Measurements from ENCODE around the gene UBTD2.
"Not testable (repeated sequence)": the region's sequence is repeated elsewhere in the genome, so short reads cannot be mapped to it uniquely, and the experiment has no call there.

UBTD2 gene

GRCh38 chr5:172283020-172283861 is at the start of gene UBTD2:
Gene UBTD2 (minus strand): TSS chr5:172283764. CDS start chr5:172283665, 99 bp downstream.
- Histone ChIP-seq H3K9me3 (ENCODE audit: insufficient read depth, low read depth, low read length) (no peaks in the 10 kb centered on the region), H3K27me3 (ENCODE audit: insufficient read depth, low read length) (no peaks in the 10 kb centered on the region; the same call in 1 of the 2 replicates), H3K4me3 (ENCODE audit: low read length) (peak within 1 kb of the TSS; percentile 95), H3K27ac (ENCODE audit: low read length) (peak within 1 kb of the TSS; percentile 45), H3K36me3 (ENCODE audit: insufficient read depth, low read depth, low read length) (peaks cover 8% of the 10 kb centered on the region; the same call in 1 of the 2 replicates), H3K4me1 (ENCODE audit: insufficient read depth, low read length) (peaks cover 12% of the 10 kb centered on the region; the same call in 1 of the 2 replicates), H3K9ac (ENCODE audit: low read depth, low read length) (peak within 1 kb of the TSS; percentile 93)

- not testable (repeated sequence) for H3K9ac ChIP-seq (ENCODE audit: low read depth, low read length); H3K36me3 ChIP-seq (ENCODE audit: insufficient read depth, low read depth, low read length); H3K9me3 ChIP-seq (ENCODE audit: insufficient read depth, low read depth, low read length); H3K27ac ChIP-seq (ENCODE audit: low read length); H3K4me1 ChIP-seq (ENCODE audit: insufficient read depth, low read length); H3K27me3 ChIP-seq (ENCODE audit: insufficient read depth, low read length); H3K4me3 ChIP-seq (ENCODE audit: low read length)
These were observed 43.3 kb upstream of the UBTD2 start for GRCh38 chr5:172326901-172327300.

- Histone ChIP-seq H3K4me3 (ENCODE audit: low read length) (no peak overlapping the region), H3K4me1 (ENCODE audit: insufficient read depth, low read length) (no peaks in the 10 kb centered on the region), H3K9ac (ENCODE audit: low read depth, low read length) (no peak overlapping the region), H3K9me3 (ENCODE audit: insufficient read depth, low read depth, low read length) (no peaks in the 10 kb centered on the region), H3K27me3 (ENCODE audit: insufficient read depth, low read length) (no peaks in the 10 kb centered on the region; the same call in 1 of the 2 replicates), H3K27ac (ENCODE audit: low read length) (no peak overlapping the region), H3K36me3 (ENCODE audit: insufficient read depth, low read depth, low read length) (no peaks in the 10 kb centered on the region)
These were observed 41.9 kb upstream of the UBTD2 start for GRCh38 chr5:172325452-172325851.

GRCh38 chr5:172322028-172322965 is 38.7 kb upstream of the UBTD2 start:
- no peak overlapping the region for H3K4me3 ChIP-seq (ENCODE audit: low read length)

GRCh38 chr5:172321593-172321992 is 38.0 kb upstream of the UBTD2 start:
- no peak overlapping the region for H3K9ac ChIP-seq (ENCODE audit: low read depth, low read length)
- no peak overlapping the region for H3K4me3 ChIP-seq (ENCODE audit: low read length)
- no peak overlapping the region for H3K27ac ChIP-seq (ENCODE audit: low read length)
- H3K4me1 ChIP-seq (ENCODE audit: insufficient read depth, low read length), result no peaks in the 10 kb centered on the region
- H3K27me3 ChIP-seq (ENCODE audit: insufficient read depth, low read length), result no peaks in the 10 kb centered on the region; the same call in 1 of the 2 replicates
- H3K9me3 ChIP-seq (ENCODE audit: insufficient read depth, low read depth, low read length), result no peaks in the 10 kb centered on the region
- H3K36me3 ChIP-seq (ENCODE audit: insufficient read depth, low read depth, low read length), result no peaks in the 10 kb centered on the region

More at GRCh38 chr5:172322028-172322965, 38.7 kb upstream of the UBTD2 start:
- no peaks in the 10 kb centered on the region; the same call in 1 of the 2 replicates for H3K27me3 ChIP-seq (ENCODE audit: insufficient read depth, low read length)
- no peaks in the 10 kb centered on the region for H3K9me3 ChIP-seq (ENCODE audit: insufficient read depth, low read depth, low read length)
- H3K9ac ChIP-seq (ENCODE audit: low read depth, low read length), result no peak overlapping the region
- no peaks in the 10 kb centered on the region for H3K4me1 ChIP-seq (ENCODE audit: insufficient read depth, low read length)
- H3K36me3 ChIP-seq (ENCODE audit: insufficient read depth, low read depth, low read length), result no peaks in the 10 kb centered on the region
- no peak overlapping the region for H3K27ac ChIP-seq (ENCODE audit: low read length)

- H3K9ac ChIP-seq (ENCODE audit: low read depth, low read length), result no peak overlapping the region
- no peaks in the 10 kb centered on the region for H3K36me3 ChIP-seq (ENCODE audit: insufficient read depth, low read depth, low read length)
- no peak overlapping the region for H3K27ac ChIP-seq (ENCODE audit: low read length)
- no peaks in the 10 kb centered on the region; the same call in 1 of the 2 replicates for H3K27me3 ChIP-seq (ENCODE audit: insufficient read depth, low read length)
- no peaks in the 10 kb centered on the region for H3K9me3 ChIP-seq (ENCODE audit: insufficient read depth, low read depth, low read length)
- no peak overlapping the region for H3K4me3 ChIP-seq (ENCODE audit: low read length)
- no peaks in the 10 kb centered on the region for H3K4me1 ChIP-seq (ENCODE audit: insufficient read depth, low read length)
These were observed 36.3 kb upstream of the UBTD2 start for GRCh38 chr5:172319708-172320441.

- no peak overlapping the region for H3K27ac ChIP-seq (ENCODE audit: low read length)
- H3K9me3 ChIP-seq (ENCODE audit: insufficient read depth, low read depth, low read length), result no peaks in the 10 kb centered on the region
These were observed 32.3 kb upstream of the UBTD2 start for GRCh38 chr5:172315587-172316493.

GRCh38 chr5:172313915-172314314 is 30.4 kb upstream of the UBTD2 start:
- H3K27ac ChIP-seq (ENCODE audit: low read length), result no peak overlapping the region
- H3K9me3 ChIP-seq (ENCODE audit: insufficient read depth, low read depth, low read length), result no peaks in the 10 kb centered on the region
- H3K9ac ChIP-seq (ENCODE audit: low read depth, low read length), result no peak overlapping the region
- H3K36me3 ChIP-seq (ENCODE audit: insufficient read depth, low read depth, low read length), result no peaks in the 10 kb centered on the region
- H3K4me1 ChIP-seq (ENCODE audit: insufficient read depth, low read length), result no peaks in the 10 kb centered on the region
- no peaks in the 10 kb centered on the region for H3K27me3 ChIP-seq (ENCODE audit: insufficient read depth, low read length)
- H3K4me3 ChIP-seq (ENCODE audit: low read length), result no peak overlapping the region

More at GRCh38 chr5:172315587-172316493, 32.3 kb upstream of the UBTD2 start:
- no peaks in the 10 kb centered on the region for H3K27me3 ChIP-seq (ENCODE audit: insufficient read depth, low read length)
- no peaks in the 10 kb centered on the region for H3K36me3 ChIP-seq (ENCODE audit: insufficient read depth, low read depth, low read length)
- H3K4me3 ChIP-seq (ENCODE audit: low read length), result no peak overlapping the region
- H3K4me1 ChIP-seq (ENCODE audit: insufficient read depth, low read length), result no peaks in the 10 kb centered on the region
- no peak overlapping the region for H3K9ac ChIP-seq (ENCODE audit: low read depth, low read length)

- Histone ChIP-seq H3K4me3 (ENCODE audit: low read length) (no peak overlapping the region), H3K36me3 (ENCODE audit: insufficient read depth, low read depth, low read length) (no peaks in the 10 kb centered on the region), H3K4me1 (ENCODE audit: insufficient read depth, low read length) (no peaks in the 10 kb centered on the region), H3K9me3 (ENCODE audit: insufficient read depth, low read depth, low read length) (no peaks in the 10 kb centered on the region), H3K9ac (ENCODE audit: low read depth, low read length) (no peak overlapping the region), H3K27ac (ENCODE audit: low read length) (no peak overlapping the region), H3K27me3 (ENCODE audit: insufficient read depth, low read length) (no peaks in the 10 kb centered on the region)
These were observed 28.7 kb upstream of the UBTD2 start for GRCh38 chr5:172312286-172312685.

GRCh38 chr5:172311605-172312004 is 28.0 kb upstream of the UBTD2 start:
- H3K27ac ChIP-seq (ENCODE audit: low read length), result no peak overlapping the region
- H3K9me3 ChIP-seq (ENCODE audit: insufficient read depth, low read depth, low read length), result peaks cover under 1% of the 10 kb centered on the region; the same call in 1 of the 2 replicates
- no peak overlapping the region for H3K9ac ChIP-seq (ENCODE audit: low read depth, low read length)
- no peaks in the 10 kb centered on the region for H3K36me3 ChIP-seq (ENCODE audit: insufficient read depth, low read depth, low read length)
- no peak overlapping the region for H3K4me3 ChIP-seq (ENCODE audit: low read length)
- no peaks in the 10 kb centered on the region for H3K27me3 ChIP-seq (ENCODE audit: insufficient read depth, low read length)
- H3K4me1 ChIP-seq (ENCODE audit: insufficient read depth, low read length), result no peaks in the 10 kb centered on the region

Data from iPS-20b (cell line).